GM19463 (cell line): ENCODE measurements around the gene TDRD9.
"Not testable (repeated sequence)": the region's sequence is repeated elsewhere in the genome, so short reads cannot be mapped to it uniquely, and the experiment has no call there.

Source experiments
- ATAC-seq: cut with Tn5 transposase; IDR thresholded peaks from one replicate; pipeline ENCODE4 v1.9.1; 2021; ENCODE audit warnings: mild to moderate bottlenecking, moderate library complexity; ENCODE audit not compliant: unreplicated experiment

TDRD9 gene

DNA sequence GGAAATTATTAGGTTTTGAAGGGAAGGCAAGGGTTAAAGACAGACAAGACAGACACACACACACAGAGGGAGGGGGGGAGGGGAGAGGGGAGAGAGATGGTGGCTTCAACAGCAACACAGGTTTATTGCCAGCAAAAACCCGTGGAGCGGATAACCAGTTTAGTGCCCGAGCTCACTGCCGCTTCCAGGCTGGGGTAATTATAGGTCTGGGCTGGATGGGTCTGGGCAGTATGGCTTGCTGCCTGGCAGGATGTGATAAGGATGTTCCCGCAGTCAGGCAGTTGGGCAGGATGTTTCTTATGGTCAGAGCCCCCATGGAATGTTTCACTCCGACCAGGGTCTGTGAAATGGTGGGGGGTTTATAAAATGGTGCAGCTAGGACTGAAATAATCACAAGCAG is 4.4 kb upstream of the TDRD9 start:
- no peak for ATAC-seq

DNA sequence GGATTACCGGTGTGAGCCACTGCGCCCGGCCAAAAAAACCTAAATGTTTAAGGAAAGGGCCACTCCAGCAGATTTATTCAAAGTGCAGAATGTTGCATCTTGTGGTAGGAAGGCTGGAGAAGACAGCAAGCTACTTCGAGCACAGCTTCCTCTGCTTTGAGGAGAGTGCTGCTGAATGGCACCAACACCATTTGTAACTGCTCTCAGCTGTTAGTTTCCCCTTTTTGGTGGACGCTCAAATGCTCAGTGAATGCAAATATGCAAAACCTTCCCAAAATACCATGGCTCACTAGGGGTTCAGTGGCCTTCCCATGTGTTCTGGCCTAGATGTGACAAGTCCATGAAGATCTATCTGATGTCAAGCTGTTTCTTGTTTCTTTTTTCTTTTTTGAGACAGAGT is 2.9 kb upstream of the TDRD9 start:
- no peak for ATAC-seq

- no peak for ATAC-seq
Measured at GRCh38 chr14:103927566-103927965, 690 bp upstream of the TDRD9 start.

DNA sequence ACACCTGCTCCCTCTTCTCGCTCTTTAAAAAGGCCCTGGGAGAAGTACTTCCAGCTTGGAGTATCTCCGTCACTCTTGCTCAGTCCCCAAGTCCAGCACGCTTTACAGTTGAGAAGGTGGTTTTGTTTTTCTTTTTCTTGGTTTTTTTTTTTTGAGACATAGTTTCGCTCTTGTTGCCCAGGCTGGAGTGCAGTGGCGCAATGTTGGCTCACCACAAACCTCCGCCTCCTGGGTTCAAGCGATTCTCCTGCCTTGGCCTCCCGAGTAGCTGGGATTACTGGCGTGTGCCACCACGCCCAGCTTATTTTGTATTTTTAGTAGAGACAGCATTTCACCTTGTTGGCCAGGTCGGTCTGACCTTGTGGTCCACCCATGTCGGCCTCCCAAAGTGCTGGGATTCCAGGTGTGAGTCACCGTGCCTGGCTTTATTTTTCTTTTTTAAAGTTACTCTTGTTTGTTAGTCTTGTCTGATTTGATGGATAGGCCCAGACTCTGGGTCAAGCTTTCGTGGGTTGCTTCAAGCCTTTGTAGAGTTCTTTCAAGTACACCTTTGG is 1.9 kb downstream of the TDRD9 start:
- ATAC-seq, result no peak

DNA sequence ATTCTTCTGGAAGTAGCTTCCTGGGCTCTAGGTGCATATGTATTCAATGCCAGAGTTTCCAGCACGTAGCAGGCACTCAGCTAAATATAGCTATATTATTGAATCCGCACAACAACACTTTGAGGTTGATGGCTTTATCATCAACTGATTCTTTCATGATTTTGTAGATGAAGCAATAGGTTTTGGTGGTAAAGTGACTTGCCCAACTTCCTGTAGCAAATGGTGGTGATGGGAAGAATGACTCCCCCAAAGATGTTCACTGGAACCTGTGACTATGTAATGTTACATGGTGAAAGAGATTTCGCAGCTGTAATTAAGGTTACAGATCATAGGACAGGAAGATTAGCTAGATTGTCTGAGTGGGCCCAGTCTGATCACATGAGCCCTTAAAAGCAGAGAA is 3.2 kb downstream of the TDRD9 start:
- ATAC-seq, result no peak

DNA sequence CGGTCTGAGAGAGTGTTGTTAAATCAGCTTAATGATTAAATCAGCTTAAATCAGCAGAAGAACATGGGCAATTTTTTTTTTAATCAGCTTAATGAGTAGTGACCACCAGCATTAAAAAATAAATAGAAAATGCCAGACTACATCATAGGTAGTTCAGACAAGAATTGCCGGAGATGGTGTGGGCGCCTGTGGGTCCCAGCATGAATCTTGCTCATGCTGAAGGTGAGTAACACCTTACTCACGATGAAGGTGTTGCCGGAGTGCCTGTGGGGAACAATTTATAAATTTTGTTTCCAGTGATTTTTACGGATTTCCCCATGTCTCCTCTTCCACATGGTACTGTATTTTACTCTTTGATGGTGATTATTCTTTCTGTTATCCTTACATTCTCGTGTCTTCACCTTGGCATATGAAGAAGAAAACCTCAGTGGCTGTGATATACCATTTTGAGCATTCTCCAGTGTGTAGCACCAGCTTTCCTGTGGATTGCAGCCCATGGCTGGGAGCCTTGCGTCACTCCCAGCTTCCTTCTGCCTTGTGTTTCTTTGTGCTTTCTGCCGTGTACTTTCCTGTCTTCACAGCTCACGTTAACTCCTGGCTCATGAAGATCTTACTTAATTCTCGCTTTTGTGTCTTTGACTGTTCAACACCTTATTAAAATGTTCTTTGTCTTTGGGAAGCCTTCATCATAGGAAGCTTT is 4.7 kb downstream of the TDRD9 start:
- ATAC-seq, result no peak

DNA sequence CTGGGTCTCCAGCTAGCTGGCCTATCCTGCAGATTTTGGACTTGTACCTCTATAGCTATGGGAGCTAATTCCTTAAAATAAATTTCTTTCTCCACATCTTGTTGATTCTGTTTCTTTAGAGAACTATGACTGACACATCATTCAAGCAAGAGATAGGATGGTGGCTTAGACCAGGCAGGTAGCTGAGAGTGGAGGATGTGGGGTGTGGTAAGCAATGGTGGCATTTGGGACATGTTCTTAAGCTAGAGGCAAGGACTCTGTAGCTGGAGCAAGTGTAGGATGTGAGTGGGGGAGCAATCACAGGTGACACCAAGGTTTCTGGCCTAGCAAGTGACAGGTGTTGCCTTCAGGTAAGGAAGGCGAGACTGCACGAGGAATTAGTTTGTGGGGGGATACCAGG is 6.8 kb downstream of the TDRD9 start:
- ATAC-seq, result no peak

DNA sequence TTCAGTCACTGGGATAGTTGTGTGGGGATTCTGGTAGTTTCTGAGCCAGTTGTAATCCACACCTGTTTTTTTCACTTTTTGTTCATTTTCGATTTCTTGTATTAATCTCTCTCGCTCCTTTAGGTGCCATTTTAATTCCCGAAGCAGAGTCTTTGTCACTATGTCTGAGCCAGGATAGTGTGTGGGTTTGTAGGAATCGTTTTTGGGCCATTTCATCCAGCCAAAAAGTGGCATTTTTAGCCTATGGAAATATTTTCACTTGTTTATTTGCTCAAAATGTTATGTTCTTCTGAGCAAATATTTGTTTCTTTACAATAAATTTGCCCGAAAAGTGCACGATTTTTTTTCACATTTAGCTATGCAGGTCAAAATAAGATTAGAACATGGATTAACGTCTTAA is 13.2 kb downstream of the TDRD9 start:
- ATAC-seq, result no peak

DNA sequence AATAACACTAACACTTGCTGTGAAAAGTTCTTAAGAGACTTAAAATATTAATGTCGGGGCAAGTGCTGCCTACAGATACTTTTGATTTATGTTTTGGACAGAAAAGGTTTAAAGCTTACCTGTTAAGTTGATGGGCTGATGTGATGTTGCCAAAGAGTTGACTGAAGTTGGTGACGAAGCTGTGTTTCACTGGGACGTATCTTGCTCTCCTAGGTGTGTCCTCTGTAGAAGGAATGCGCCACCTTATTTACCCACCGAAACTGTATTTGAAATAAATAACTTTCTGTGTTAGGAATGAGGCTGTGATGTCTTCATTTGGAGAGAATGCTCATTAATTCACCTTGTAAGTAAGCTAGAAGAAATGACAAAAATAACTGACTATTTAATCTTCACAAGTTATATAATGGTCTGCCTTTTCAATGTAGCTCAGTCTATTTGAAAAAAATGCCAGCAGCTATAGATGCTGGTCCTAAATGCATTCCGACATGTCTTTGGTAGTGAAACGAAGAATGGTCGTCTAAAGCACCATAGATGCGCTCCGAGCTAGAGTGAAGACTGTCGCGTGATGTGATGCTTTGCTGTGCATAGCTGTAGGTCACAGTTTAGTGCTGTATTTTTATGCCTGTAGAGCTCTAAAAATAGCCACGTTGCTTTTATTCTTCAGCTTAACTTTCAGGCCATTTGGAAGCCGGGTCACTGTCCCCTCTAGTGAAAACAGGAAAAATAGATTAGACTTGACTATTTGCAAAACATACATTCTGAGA is 13.9 kb downstream of the TDRD9 start, which contains the start of gene RD3L:
Gene RD3L, minus strand, starts transcription at position 557 of the 764 bp plus-strand sequence. CDS start 834 bp downstream, outside the sequence.
- ATAC-seq, result no peak

DNA sequence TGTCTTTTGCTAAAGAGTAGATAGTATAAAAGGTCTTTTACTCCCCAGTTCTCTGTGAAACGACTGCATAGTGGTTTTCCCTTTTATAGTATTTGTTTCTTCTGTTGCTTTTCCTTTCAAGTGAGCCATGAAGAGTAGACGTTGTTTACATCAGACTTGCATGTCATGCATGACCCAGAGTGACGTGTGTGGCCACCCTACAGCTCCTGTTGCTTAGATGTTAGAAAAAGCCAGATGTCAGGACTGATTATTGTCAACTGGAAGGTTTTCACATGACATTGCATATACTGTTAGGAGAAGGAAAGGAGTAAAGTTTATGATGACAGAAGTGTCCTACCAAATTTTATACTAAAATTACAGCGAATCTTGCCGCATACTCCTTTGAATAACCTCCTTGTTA is 15.4 kb downstream of the TDRD9 start:
- no peak for ATAC-seq

DNA sequence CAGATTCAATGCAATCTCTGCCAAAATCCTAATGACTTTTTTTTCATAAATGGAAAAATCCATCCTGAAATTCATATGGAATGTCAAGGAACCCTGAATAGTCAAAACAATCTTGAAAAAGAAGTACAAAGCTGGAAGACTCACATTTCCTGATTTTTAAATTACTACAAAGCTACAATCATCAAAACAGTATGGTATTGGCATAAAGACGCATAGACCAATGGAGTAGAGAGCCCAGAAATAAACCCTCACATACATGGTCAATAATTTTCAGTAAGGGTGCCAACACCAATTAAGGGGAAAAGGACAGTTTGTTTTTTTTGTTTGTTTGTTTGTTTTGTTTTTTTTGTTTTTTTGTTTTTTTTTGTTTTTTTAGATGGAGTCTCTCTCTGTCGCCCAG is 18.7 kb downstream of the TDRD9 start:
- no peak for ATAC-seq

DNA sequence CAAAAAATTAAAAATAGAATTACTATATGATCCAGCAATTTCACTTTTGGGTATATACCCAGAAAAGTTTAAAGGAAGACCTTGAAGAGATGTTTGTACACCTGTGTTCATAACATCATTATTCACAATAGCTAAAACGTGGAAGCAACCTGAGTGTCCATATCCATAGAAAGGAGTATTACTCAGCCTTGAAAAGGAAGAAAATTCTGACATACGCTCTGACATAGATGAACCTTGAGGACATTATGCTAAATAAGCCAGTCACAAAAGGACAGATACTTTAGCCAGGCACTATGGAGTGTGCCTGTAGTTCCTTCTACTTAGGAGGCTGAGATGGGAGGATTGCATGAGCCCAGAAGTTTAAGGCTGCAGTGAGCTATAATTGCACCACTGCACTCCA is 20.2 kb downstream of the TDRD9 start:
- no peak for ATAC-seq

DNA sequence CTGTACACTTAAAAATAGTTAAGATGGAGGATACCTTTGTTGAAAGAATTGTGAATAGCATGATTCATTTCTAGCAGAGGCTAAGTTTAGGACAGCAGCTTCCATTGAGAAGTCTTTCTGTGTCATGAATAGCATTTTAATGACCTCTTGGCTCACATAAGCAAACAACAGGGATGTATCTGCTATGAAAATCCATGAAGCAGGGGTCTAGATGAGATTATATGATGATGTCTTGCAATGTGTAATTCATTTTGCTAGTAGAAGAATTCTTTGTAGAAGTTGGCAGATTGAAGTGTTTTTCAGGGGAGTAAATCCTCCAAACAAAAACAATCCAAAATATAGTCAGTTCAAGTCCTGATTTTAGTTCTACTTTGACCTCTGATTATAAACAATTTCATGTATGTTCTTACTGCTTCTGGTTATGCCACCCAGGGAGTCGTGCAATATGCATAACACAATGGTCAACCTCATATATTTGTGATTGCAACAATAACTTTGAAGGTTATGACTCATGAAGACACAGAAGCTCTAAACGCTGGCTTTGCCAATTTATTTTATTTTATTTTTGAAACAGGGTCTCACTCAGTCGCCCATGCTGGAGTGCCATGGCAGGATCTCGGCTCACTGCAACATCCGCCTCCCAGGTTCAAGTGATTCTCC is 21.0 kb downstream of the TDRD9 start:
- ATAC-seq, result no peak

- no peak for ATAC-seq
Measured at GRCh38 chr14:103960457-103961055, 32.3 kb downstream of the TDRD9 start.

DNA sequence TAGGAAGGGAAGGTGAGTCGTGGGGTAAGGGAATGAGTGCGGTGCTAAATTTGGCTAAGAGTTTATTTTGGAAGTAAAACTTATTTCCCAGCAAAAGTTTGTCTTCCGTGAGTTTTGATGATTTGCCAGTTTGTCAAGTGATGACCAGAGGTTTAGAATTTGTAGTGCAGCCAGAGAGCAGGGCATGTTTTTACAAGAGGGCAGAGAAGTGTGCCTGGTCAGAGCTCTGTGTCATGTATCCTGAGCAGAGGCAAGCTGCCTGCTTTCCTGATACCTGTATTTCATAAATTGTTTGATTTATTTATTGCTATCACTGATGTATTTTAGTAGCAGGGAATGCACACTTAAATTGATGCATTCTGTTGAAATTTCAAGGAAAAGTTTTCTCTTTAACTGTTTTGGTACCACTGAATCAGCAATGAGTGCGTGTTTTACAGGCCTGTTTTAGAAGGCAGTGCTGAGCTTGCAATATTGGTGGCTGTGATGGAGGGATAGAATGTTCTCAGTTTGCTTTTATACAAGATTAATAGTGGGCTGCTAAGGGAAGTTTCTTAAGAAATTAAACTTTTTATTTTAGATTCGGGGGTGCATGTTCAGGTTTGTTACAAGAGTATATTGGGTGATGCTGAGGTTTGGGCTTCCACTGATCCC is 33.8 kb downstream of the TDRD9 start:
- ATAC-seq, result no peak

DNA sequence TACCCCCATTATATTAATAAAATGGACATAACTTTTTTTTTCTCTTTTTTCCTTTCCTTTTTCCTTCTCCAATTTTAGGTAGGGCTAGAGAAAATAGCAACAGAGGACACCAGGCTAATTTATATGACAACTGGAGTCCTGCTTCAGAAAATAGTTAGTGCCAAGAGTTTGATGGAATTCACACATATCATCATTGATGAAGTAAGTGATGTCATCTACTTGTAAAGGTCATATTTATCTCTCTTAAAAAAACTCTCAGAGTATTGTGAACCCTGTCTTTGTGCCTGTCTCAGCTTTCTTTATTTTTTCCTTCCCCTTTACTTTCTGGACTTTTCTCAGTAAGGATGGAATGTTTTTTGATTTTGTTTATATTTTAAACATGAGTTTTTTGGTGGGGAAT is 38.4 kb downstream of the TDRD9 start:
- ATAC-seq, result no peak

DNA sequence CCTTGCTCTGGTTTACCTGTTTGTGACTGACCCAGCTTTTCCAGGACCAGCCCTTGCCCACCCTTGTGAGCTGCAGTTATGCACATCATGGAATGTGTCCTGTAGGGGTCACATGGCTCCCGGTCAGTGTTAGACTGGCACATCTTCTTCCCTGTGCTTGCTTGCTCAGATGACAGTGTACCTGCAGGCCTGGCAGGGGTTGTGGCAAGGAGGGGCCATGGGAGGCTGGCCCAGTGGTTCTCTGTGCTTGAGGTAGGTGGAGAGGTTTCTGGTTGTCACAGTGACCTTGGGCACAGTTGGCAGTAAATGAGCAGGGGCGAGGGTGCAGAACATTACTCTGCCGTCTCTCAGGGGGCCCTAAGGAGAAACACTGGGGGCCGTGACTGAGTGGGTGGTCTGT is 41.7 kb downstream of the TDRD9 start:
- ATAC-seq, result no peak

DNA sequence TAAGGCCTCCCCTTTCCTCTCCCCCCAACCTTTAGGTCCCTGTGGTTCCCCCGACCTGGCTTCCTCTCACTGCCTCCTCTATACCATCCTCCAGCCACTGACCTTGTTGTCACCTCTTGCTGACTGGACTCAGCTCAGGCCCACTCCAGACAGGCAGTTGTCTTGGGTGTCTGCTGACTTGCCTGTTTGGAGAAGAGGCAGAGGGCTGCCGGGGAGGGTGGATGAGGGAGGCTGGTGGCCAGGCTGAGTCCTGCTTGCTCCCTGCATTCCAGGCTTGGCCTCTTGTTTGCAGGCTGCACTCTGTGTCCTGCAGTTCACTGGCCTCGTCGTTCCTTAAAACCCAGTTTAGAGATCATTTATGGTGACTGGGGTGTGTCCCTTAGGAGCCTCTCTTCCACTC is 45.1 kb downstream of the TDRD9 start:
- ATAC-seq, result no peak

- no peak for ATAC-seq
Measured at GRCh38 chr14:103974575-103974974, 46.3 kb downstream of the TDRD9 start.

DNA sequence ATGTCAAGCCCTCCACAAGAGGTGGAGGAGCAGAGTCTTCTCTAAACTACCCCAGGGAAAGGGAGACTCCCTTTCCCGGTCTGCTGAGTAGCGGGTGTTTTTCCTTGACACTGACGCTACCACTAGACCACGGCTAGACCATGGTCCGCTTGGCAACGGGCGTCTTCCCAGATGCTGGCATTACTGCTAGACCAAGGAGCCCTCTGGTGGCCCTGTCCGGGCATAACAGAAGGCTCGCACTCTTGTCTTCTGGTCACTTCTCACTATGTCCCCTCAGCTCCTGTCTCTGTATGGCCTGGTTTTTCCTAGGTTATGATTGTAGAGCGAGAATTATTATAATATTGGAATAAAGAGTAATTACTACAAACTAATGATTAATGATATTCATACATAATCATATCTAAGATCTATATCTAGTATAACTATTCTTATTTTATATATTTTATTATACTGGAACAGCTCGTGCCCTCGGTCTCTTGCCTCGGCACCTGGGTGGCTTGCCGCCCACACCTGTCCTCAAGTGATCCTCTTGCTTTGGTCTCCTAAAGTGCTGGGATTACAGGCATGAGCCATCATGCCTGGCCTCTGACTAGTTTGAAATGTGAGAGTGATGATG is 52.5 kb downstream of the TDRD9 start:
- ATAC-seq, result not testable (repeated sequence)
